Activated CD4-positive, alpha-beta T cell treated with anti-CD3 and anti-CD28 coated beads for 24 hours (primary cell): ENCODE results near the gene MLXIP.
"Not testable (repeated sequence)": the region's sequence is repeated elsewhere in the genome, so short reads cannot be mapped to it uniquely, and the experiment has no call there.

ENCODE experiments used
- DNase-seq, 2 donors: peaks; one replicate each; pipeline ENCODE4 v3.0.0-alpha.2; 2020; ENCODE audit warnings: low read depth in 2 of 2

The MLXIP gene

DNA sequence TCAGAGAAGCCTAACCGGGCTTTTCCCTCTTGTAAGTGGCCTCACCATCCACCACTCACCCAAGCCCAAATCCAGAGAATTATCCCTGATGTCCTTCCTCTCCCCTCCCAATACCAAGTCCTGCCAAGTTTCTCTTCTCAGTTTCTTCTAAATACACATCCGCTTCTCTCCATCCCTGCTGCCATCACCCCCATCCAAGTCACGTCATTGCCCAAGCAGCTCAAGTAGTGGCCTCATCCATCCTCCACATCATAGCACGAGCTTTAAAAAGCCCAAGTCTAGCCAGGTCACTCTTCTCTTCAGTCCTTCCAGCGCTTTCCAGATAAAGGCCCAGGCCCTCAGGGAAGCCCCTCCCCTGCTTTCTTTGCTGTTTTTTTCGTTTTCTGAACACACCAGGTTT, 70.1 kb downstream of the MLXIP start:
- DNase-seq, result no peak

DNA sequence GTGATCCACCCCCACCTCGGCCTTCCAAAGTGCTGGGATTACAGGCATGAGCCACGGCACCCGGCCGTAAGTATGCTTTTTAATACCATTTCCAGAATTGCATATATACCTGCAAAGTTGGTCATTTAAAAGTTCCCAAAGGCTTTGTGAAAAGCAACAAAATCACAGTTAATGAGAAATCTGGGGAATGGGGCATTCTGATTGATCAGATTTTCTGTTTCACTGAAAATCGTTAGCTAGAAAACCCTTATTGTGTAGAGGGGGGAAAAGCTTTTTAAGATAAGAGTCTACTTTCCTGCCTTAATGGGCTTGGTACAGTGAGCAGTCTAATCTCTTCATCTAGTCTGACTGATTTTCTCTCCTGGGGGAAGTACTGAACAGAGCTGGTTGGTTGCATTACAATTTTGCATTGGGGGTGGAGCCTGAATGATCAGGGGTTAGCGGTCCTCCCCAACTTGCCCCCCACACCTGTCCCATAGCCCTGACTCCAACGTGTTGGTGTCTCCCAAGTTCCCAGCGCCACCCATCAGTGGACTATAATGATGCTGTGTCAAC, 71.6 kb downstream of the MLXIP start:
- no peak for DNase-seq

GRCh38 chr12:122152754-122153153, 74.2 kb downstream of the MLXIP start:
- DNase-seq, result no peak

DNA sequence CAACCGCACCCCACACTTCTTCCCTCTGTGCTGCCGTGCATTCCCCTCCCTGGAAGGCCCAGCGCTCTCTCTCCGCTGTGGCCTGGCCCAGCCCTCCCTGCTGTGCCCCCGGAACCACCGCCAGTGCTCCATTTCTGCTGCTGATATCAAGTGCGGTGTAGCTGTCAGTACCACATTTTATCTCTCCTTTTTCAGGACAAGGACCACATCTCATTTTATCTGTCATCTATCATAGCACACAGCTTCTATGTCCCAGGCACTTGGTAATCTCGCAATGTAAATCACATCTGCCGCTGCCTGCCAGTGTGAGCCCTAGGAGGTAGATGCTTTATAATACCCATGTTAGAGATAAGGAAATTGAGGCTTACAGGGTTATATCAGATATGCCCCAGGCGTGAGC, 77.1 kb downstream of the MLXIP start:
- DNase-seq, result no peak

- no peak for DNase-seq
These were observed 80.2 kb downstream of the MLXIP start for GRCh38 chr12:122158700-122159285.

DNA sequence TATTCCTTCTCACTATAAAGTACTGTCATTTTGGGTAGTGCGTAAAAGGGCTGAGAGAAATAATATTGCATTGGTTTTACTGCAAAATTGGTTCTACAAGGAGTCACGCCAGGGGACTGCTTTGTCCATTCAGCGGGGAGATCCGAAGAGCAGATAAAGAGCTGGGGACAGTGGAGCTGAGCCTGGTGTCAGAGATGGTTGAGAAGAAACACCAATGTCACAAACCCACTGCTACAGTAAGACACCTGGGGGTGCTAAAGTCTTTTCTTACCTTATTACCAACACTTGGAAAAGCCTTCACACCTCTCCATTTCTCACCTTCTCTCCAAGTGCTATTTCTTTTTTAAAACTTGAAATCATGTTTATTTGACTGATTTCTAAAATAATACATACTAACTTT, 81.3 kb downstream of the MLXIP start:
- no peak for DNase-seq

DNA sequence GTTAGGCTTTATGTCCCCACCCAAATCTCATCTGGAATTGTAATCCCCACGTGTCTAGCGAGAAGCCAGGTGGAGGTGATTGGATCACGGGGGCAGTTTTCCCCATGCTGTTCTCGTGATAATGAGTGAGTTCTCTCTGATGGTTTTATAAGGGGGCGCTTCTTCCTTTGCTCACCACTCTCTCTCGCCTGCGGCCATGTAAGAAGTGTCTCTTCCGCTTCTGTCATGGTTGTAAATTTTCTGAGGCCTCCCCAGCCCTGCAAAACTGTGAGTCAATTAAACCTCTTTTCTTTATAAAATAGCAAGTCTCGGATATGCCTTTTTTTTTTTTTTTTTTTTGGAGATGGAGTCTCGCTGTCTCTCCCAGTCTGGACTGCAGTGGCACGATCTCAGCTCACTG, 82.2 kb downstream of the MLXIP start:
- no peak for DNase-seq

DNA sequence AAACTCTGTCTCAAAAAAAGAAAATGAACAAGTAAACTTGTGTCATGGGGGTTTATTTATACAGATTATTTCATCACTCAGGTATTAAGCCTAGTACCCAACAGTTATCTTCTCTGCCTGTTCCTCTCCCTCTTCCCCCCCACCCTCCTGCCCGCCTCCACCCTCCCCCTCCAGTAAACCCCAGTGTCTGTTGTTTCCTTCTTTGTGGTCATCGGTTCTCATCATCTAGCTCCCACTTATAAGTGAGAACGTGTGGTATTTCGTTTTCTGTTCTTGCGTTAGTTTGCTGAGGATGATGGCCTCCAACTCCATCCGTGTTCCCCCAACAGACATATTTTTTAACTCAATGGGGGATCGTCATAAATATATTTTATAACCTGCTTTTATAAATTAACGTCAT, 83.1 kb downstream of the MLXIP start:
- no peak for DNase-seq

- no peak for DNase-seq
These were observed 84.4 kb downstream of the MLXIP start for GRCh38 chr12:122162976-122163375.

DNA sequence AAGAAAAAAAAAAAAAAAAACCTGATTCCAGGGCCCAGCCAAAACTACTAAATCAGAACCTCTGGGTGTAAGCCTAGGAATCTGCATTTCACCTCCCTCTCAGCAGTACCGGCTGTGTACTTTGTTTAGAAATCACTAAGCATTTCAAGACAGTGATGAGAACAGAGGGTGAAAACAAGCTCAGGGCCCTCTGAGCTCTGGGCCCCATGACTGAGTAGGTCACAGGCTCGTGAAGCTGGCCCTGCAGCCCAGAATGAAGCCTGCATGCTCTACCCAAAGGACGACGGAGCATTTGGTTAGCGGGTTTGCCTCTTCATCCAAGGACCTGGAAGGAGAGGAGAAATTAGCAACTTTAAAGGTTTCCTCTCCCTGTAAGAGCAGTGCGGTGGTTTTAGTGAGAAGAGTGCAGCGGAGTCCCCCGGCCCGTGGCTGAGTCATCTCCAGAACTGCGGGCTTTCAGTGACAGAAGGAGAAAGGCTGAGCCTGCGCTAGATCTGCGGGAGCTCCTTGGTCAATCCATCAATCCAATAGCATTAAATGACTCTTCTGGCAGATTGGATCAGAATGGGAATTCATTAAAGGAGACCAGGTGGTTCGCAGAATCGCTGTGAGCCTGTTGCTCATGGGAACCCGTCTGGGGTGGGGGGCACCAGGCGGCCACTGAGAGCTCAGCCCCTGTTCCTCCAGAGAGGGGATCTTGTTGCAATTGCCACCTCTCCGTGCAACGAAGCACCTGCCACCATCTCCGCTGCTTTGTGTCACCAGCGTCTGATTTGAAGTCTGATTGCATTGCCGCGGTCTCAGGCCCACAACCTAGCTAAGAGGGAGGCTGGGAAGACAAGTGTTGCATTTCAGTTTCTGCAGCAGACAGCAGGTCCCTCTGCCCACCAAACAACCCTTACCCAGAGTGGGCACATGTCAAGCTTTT, 88.1 kb downstream of the MLXIP start:
- peak; percentile 10 to 38 for DNase-seq

DNA sequence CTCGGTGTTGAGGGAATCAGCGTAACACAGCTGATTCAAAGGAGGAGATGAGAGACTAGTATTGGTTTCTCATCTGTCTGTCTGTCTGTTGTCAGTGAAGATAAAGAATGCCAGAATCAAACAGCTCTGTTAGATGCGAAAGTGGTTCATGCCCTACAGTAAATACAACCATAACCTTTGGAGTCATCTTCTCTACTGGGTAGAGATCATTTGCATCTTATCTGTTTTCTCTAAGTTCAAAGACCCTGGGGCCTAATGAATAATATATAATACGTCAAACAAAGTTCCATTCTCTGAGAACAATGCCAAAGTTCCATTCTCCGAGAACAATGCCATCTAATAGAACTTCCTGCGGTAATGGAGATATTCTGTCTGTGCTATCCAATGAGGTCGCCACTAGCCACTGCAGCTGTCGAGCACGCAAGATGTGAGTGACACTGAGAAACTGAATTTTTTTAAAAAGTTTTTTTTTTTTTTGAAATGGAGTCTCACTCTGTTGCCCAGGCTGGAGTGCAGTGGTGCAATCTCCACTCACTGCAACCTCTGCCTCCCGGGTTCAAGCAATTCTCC, 88.9 kb downstream of the MLXIP start:
- no peak for DNase-seq

DNA sequence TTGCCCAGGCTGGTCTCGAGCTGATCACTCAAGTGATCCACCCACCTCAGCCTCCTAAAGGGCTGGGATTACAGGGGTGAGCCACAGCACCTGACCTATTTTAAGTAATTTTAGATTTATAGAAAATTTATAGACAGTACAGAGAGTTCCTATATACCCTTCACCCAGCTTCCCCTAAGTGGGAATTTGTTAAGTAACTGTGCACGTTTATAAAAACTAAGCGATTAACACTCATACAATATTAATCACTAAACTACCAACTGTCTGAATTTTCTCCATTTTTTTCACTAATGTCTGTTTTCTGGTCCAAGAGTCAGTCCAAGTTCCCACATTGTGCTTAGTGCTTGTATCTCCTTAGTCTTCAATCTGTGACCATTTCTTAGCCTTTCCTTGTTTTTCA, 89.9 kb downstream of the MLXIP start:
- no peak for DNase-seq

DNA sequence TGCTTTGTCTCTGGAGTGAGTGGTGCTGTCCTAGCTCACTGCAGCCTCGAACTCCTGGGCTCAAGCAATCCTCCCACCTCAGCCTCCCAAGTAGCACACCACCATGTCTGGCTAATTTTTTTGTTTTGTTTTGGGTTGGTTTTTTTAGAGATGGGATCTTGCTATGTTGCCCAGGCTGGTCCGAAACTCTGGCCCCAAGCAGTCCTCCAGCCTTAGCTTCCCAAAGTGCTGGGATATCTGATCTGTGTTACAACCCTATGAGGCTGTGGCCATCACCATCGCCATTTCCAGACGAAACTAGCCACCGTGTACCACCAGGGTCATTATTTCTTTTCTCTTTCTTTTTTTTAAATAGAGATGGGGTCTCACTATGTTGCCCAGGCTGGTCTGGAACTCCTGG, 92.8 kb downstream of the MLXIP start:
- DNase-seq, result no peak

GRCh38 chr12:122172262-122172939, 93.8 kb downstream of the MLXIP start:
- no peak for DNase-seq

DNA sequence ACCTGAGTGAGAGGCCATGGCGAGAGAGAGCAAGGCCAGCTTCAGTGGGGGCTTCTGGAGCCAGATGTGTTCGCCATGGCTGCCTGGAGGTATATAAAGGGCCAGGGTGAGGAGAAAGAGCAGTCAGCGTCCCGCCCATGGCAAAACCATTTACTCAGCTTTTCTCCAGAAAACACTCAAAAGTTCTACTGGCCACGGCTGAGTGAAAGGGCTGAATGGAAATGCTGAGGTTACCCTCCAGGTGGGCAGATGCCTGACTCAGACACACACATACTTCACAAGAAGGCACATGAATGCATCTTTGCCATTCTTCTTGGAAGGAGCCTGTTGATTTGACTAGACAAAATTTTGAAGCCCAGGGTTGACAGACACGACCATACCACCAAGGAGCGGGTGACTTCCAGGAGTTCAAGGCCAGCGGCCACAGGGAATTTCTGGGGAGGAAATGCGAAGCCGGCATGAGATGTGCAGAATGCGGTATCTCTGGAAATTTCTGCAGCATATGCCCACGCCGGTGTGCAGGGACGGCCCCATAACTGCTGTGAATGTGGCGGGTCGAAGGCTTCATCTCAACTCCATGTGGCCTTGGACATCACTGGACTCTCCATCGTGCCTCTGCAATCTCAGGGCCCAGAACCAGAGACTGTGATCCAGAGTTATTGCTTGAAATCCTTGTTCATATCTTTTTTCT, 95.7 kb downstream of the MLXIP start, which contains the start of gene IL31:
Gene IL31 (minus strand): TSS at position 67 of the 691 bp plus-strand sequence. CDS start 49 bp downstream, at position 18.
- no peak for DNase-seq

DNA sequence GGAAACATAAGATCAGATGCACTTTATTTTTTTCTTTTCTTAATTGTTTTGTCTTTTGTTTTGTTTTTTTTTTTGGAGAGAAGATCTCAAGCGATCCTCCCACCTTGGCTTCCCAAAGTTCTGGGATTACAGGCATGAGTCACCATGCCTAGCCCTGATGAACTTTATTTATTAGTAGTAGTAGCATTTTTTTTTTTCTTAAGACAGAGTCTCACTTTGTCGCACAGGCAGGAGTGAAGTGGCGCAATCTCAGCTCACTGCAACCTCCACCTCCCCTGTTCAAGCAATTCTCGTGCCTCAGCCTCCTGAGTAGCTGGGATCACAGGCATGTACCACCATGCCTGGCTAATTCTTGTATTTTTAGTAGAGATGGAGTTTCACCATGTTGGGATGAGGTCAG, 97.9 kb downstream of the MLXIP start:
- not testable (repeated sequence) for DNase-seq

GRCh38 chr12:122182887-122183587, 104.5 kb downstream of the MLXIP start, which contains the start of gene LRRC43:
Gene LRRC43, plus strand, starts transcription at chr12:122183123. Its CDS starts 22 bp downstream, at chr12:122183145.
- no peak for DNase-seq

DNA sequence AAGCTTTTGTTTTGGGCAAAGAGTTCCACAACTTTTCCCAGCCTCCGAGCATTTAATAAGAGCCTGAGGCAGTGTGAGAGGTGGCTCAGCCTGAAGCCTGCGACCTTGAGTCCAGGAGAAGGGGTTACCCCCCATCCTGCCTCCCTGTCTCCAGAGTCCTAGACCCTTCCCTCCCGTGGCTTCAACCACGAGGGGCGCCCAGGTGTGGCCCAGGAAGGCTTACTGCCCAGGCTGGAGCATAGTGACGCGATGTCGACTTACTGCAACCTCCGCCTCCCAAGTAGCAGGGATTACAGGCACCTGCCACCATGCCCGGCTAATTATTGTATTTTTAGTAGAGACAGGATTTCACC, 105.0 kb downstream of the MLXIP start:
- no peak for DNase-seq

GRCh38 chr12:122184517-122184916, 106.0 kb downstream of the MLXIP start:
- no peak for DNase-seq

- no peak for DNase-seq
These were observed 106.5 kb downstream of the MLXIP start for GRCh38 chr12:122185079-122185478.
